H9 (cell line): ENCODE data around the gene DCAF12L1. TPM values are rescaled to one million over a fixed set of nuclear protein-coding genes. Genes with fewer than 3 reads are reported as not detected.

ENCODE experiments used
- DNase-seq: peaks from one replicate; pipeline ENCODE4 v3.0.0-alpha.2; 2017
- H2AFZ ChIP-seq: one replicate; pipeline ENCODE4 v1.6.1; 2013; ENCODE audit warnings: mild to moderate bottlenecking, low read length, control low read depth, moderate library complexity
- H2AK5ac ChIP-seq: 2 replicates; pipeline ENCODE4 v1.6.1; 2013; ENCODE audit warnings: low read length, control low read depth, mixed read lengths; ENCODE audit not compliant: insufficient read length
- H2BK120ac ChIP-seq: one replicate; pipeline ENCODE4 v1.6.1; 2013; ENCODE audit warnings: low read depth, mild to moderate bottlenecking, low read length, control low read depth, inconsistent platforms; ENCODE audit not compliant: poor library complexity, severe bottlenecking
- H2BK12ac ChIP-seq: 2 replicates; pipeline ENCODE4 v1.6.1; 2013; ENCODE audit warnings: low read length, control low read depth, mixed read lengths, low read depth; ENCODE audit not compliant: insufficient read length
- H2BK15ac ChIP-seq: 2 replicates; pipeline ENCODE4 v1.6.1; 2013; ENCODE audit warnings: low read depth, low read length, control low read depth
- H2BK20ac ChIP-seq: one replicate; pipeline ENCODE4 v1.6.1; 2013; ENCODE audit warnings: low read depth, mild to moderate bottlenecking, low read length, control low read depth, inconsistent platforms; ENCODE audit not compliant: poor library complexity, severe bottlenecking
- H2BK5ac ChIP-seq: 2 replicates; pipeline ENCODE4 v1.6.1; 2013; ENCODE audit warnings: low read length, control low read depth, mixed read lengths; ENCODE audit not compliant: insufficient read length
- H3K14ac ChIP-seq: 2 replicates; pipeline ENCODE4 v1.6.1; 2013; ENCODE audit warnings: low read length, control low read depth; ENCODE audit not compliant: insufficient read depth
- H3K18ac ChIP-seq: 2 replicates; pipeline ENCODE4 v1.6.1; 2013; ENCODE audit warnings: low read depth, mild to moderate bottlenecking, mixed read lengths, low read length, control low read depth; ENCODE audit not compliant: insufficient read length
- H3K23ac ChIP-seq: 2 replicates; pipeline ENCODE4 v1.6.1; 2013; ENCODE audit warnings: low read length, control low read depth, mixed read lengths, low read depth; ENCODE audit not compliant: insufficient read length
- H3K23me2 ChIP-seq: 2 replicates; pipeline ENCODE4 v1.6.1; 2013; ENCODE audit warnings: low read depth, mild to moderate bottlenecking, mixed read lengths, low read length, control low read depth; ENCODE audit not compliant: insufficient read length, poor library complexity, severe bottlenecking
- H3K27ac ChIP-seq: 2 replicates; pipeline ENCODE4 v1.5.1; 2013; ENCODE audit warnings: low read length, control low read depth, mixed read lengths, low read depth; ENCODE audit not compliant: insufficient read length
- H3K27me3 ChIP-seq: 2 replicates; pipeline ENCODE4 v1.6.1; 2013; ENCODE audit warnings: low read length, control low read depth, inconsistent platforms; ENCODE audit not compliant: insufficient read depth
- H3K4ac ChIP-seq: 2 replicates; pipeline ENCODE4 v1.6.1; 2013; ENCODE audit warnings: low read depth, mild to moderate bottlenecking, control low read depth, inconsistent platforms, low read length, moderate library complexity
- H3K4me1 ChIP-seq: 2 replicates; pipeline ENCODE4 v1.6.1; 2013; ENCODE audit warnings: low read length, control low read depth, inconsistent platforms; ENCODE audit not compliant: insufficient read depth
- H3K4me2 ChIP-seq: 2 replicates; pipeline ENCODE4 v1.6.1; 2013; ENCODE audit warnings: low read length, control low read depth, mixed read lengths; ENCODE audit not compliant: insufficient read length, insufficient read depth
- H3K56ac ChIP-seq: 2 replicates; pipeline ENCODE4 v1.6.1; 2013; ENCODE audit warnings: low read depth, mild to moderate bottlenecking, mixed read lengths, low read length, control low read depth; ENCODE audit not compliant: insufficient read length
- H3K79me1 ChIP-seq: 2 replicates; pipeline ENCODE4 v1.6.1; 2013; ENCODE audit warnings: low read depth, mild to moderate bottlenecking, moderate library complexity, low read length, control low read depth, inconsistent platforms; ENCODE audit not compliant: insufficient read depth, poor library complexity, severe bottlenecking
- H3K79me2 ChIP-seq: 2 replicates; pipeline ENCODE4 v1.6.1; 2013; ENCODE audit warnings: low read length, control low read depth, inconsistent platforms; ENCODE audit not compliant: insufficient read depth
- H3K9ac ChIP-seq: 2 replicates; pipeline ENCODE4 v1.6.1; 2013; ENCODE audit warnings: low read length, control low read depth, mixed read lengths; ENCODE audit not compliant: insufficient read length; ENCODE audit errors: extremely low read depth
- H3K9me3 ChIP-seq: one replicate; pipeline ENCODE4 v1.6.1; 2013; ENCODE audit warnings: low read depth, low read length, inconsistent platforms; ENCODE audit not compliant: control insufficient read depth
- H3T11ph ChIP-seq: one replicate; pipeline ENCODE4 v1.6.1; 2013; ENCODE audit warnings: mild to moderate bottlenecking, low read length, control low read depth, inconsistent platforms
- H4K20me1 ChIP-seq: one replicate; pipeline ENCODE4 v1.6.1; 2013; ENCODE audit not compliant: control insufficient read depth, insufficient read length, insufficient read depth
- H4K5ac ChIP-seq: 2 replicates; pipeline ENCODE4 v1.6.1; 2013; ENCODE audit warnings: low read depth, mild to moderate bottlenecking, mixed read lengths, low read length, control low read depth; ENCODE audit not compliant: insufficient read length
- H4K8ac ChIP-seq: replicated peaks from 2 replicates; pipeline ENCODE4 v1.6.1; 2013; ENCODE audit warnings: low read length, control low read depth, mixed read lengths, low read depth; ENCODE audit not compliant: insufficient read length
- H4K91ac ChIP-seq: 2 replicates; pipeline ENCODE4 v1.6.1; 2013; ENCODE audit warnings: low read depth, mild to moderate bottlenecking, moderate library complexity, mixed read lengths, low read length, control low read depth; ENCODE audit not compliant: insufficient read length
- H3K27ac Mint-ChIP-seq, 3 experiments: 2 replicates in 2 of 3; 3 replicates in 1 of 3; pipeline ENCODE4 v1.8.0; 2020 to 2021; ENCODE audit warnings: mixed read lengths in 3 of 3, mild to moderate bottlenecking in 1 of 3, moderate library complexity in 1 of 3
- H3K27me3 Mint-ChIP-seq: 2 replicates; pipeline ENCODE4 v1.8.0; 2021; ENCODE audit warnings: low read depth, mild to moderate bottlenecking, moderate library complexity, mixed read lengths
- H3K36me3 Mint-ChIP-seq, 3 experiments: 2 replicates in 2 of 3; 3 replicates in 1 of 3; pipeline ENCODE4 v1.8.0; 2020 to 2021; ENCODE audit warnings: low read depth in 3 of 3, mixed read lengths in 3 of 3; ENCODE audit not compliant: insufficient read depth in 1 of 3
- H3K4me1 Mint-ChIP-seq, 2 experiments: 2 replicates each; pipeline ENCODE4 v1.8.0; 2020; ENCODE audit warnings: mixed read lengths in 2 of 2
- H3K4me3 Mint-ChIP-seq, 2 experiments: 2 replicates in 1 of 2; 3 replicates in 1 of 2; pipeline ENCODE4 v1.8.0; 2020 to 2021; ENCODE audit warnings: mild to moderate bottlenecking in 2 of 2, mixed read lengths in 2 of 2, moderate library complexity in 1 of 2
- H3K9me3 Mint-ChIP-seq, 2 experiments: 2 replicates in 1 of 2; 3 replicates in 1 of 2; pipeline ENCODE4 v1.8.0; 2020; ENCODE audit warnings: mild to moderate bottlenecking in 2 of 2, mixed read lengths in 2 of 2, moderate library complexity in 1 of 2
- WGBS: extraction: QIAGEN DNeasy Blood & Tissue Kit; methylation state at CpG from one replicate; pipeline ENCODE4 v1.1.7; 2013; ENCODE audit warnings: missing lambda C conversion rate, low lambda C conversion rate, mixed read lengths; ENCODE audit not compliant: insufficient read length; ENCODE audit errors: extremely low coverage; 5-methylcytosine and 5-hydroxymethylcytosine counted together
- total RNA-seq: library from RNA; stranded (reverse); gene quantifications from 2 replicates; pipeline ENCODE4 v1.2.1, GENCODE V29; 2021
- TF ChIP-seq, protein P1 (sequence below): fragments of 200-600 bp; sonication (generic); conservative IDR thresholded peaks from 3 replicates; pipeline ENCODE4 v1.8.0; 2021; ENCODE audit warnings: antibody characterized with exemption, mild to moderate bottlenecking

Gene DCAF12L1
- total RNA-seq, 1 experiment from 2014 or later: 4.2 TPM

DNA sequence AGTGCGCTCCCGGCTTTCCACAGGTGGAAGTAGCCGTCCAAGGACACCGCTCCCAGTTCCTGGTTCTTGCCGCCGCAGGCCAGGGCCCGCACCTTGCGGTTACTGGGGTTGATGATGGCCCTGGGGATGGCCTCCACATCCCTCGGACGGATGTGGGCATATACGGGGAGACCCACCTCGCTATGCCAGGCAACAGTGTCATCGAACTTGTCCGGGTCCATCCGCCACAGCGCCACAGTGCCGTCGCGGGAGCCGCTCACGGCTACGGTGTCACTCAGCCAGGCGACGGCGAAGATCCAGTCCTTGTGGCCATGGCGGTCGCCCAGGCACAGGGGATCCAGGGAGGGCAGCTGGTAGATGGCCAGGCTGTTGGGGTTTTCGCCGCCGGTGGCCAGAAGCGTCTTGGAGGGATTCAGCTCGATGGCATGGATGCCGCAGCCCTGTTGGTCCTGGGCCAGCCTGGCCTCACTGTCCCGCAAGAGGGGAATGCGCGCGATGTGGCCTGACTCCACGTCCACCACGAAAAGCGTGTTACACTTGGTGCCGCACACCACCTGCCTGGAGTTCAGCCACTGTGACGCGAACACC lies 795 bp downstream of the DCAF12L1 start:
- H2AFZ ChIP-seq: no peak overlapping the region
- H3K4me1 Mint-ChIP-seq: peaks cover 0 to 6% of the 10 kb centered on the region in 2 experiments; a peak in 1 of 4 replicates
- no peaks in the 10 kb centered on the region for H3K79me2 ChIP-seq
- no peaks in the 10 kb centered on the region; the same call in 1 of the 2 replicates for H3K27me3 ChIP-seq
- peaks cover 0 to 5% (median 3%) of the 10 kb centered on the region in 3 experiments; a peak in 3 of 7 replicates for H3K36me3 Mint-ChIP-seq
- H2BK20ac ChIP-seq: no peak overlapping the region
- H2BK5ac ChIP-seq: no peak overlapping the region
- no peak overlapping the region for H3K27ac Mint-ChIP-seq
- H3K9me3 Mint-ChIP-seq: peaks cover 15 to 52% of the 10 kb centered on the region in 2 experiments
- peaks cover 37% of the 10 kb centered on the region for H3K27me3 Mint-ChIP-seq
- no CpG with 5 or more reads among the region's 43 CpGs for WGBS
- no peak overlapping the region for H3K27ac ChIP-seq
- no peaks in the 10 kb centered on the region for H4K20me1 ChIP-seq
- H2AK5ac ChIP-seq: no peak overlapping the region
- H3K23me2 ChIP-seq: peaks cover 12% of the 10 kb centered on the region
- no peaks in the 10 kb centered on the region for H3K4me1 ChIP-seq
- TF ChIP-seq, protein P1, sequence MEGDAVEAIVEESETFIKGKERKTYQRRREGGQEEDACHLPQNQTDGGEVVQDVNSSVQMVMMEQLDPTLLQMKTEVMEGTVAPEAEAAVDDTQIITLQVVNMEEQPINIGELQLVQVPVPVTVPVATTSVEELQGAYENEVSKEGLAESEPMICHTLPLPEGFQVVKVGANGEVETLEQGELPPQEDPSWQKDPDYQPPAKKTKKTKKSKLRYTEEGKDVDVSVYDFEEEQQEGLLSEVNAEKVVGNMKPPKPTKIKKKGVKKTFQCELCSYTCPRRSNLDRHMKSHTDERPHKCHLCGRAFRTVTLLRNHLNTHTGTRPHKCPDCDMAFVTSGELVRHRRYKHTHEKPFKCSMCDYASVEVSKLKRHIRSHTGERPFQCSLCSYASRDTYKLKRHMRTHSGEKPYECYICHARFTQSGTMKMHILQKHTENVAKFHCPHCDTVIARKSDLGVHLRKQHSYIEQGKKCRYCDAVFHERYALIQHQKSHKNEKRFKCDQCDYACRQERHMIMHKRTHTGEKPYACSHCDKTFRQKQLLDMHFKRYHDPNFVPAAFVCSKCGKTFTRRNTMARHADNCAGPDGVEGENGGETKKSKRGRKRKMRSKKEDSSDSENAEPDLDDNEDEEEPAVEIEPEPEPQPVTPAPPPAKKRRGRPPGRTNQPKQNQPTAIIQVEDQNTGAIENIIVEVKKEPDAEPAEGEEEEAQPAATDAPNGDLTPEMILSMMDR: no peak
- no peak overlapping the region for H4K5ac ChIP-seq
- no peak overlapping the region for H4K91ac ChIP-seq
- no peak overlapping the region for H3K23ac ChIP-seq
- H3K4ac ChIP-seq: no peak overlapping the region
- no peak overlapping the region for H3K18ac ChIP-seq
- no peak overlapping the region for H2BK15ac ChIP-seq
- peak overlapping the region; percentile 59 for H3K4me2 ChIP-seq
- H3K14ac ChIP-seq: 0 out of 2 replicates have a peak overlapping the region, but pooled peaks have one; percentile 65
- H4K8ac ChIP-seq: no peak overlapping the region
- H2BK120ac ChIP-seq: no peak overlapping the region
- no peak overlapping the region for H3K9ac ChIP-seq
- peak; percentile 41 for DNase-seq
- no peaks in the 10 kb centered on the region for H3K79me1 ChIP-seq
- H3K4me3 Mint-ChIP-seq: peak overlapping the region; percentile 51 to 69; a peak in 4 of 5 replicates
- H3K56ac ChIP-seq: no peak overlapping the region
- H3K9me3 ChIP-seq: no peaks in the 10 kb centered on the region
- no peak overlapping the region for H2BK12ac ChIP-seq
- no peak overlapping the region for H3T11ph ChIP-seq
